K562 (cell line): ENCODE data around the gene SPX. TPM values are rescaled to one million over a fixed set of nuclear protein-coding genes. Genes with fewer than 3 reads are reported as not detected.

Experiments
- CXXC5 ChIP-seq: fragments of 250-450 bp; sonication (Bioruptor Pico); IDR thresholded peaks from 2 replicates; pipeline ENCODE4 v1.8.0; 2022; ENCODE audit warnings: inconsistent platforms, mild to moderate bottlenecking, moderate library complexity
- EGR1 ChIP-seq: fragments of 450-650 bp; conservative IDR thresholded peaks from 2 replicates; pipeline ENCODE4 v1.6.1; 2017; ENCODE audit warnings: mild to moderate bottlenecking
- FOXK2 ChIP-seq, 2 experiments: fragments of 450-650 bp; IDR thresholded peaks in 1 of 2; conservative IDR thresholded peaks in 1 of 2; 2 replicates each; pipeline ENCODE4 v1.6.1; 2016; ENCODE audit warnings: low read depth in 2 of 2, mild to moderate bottlenecking in 1 of 2
- HMG20A ChIP-seq: fragments of 450-650 bp; formaldehyde crosslinking; conservative IDR thresholded peaks from 2 replicates; pipeline ENCODE4 v1.4.0; 2020; ENCODE audit warnings: mild to moderate bottlenecking, mixed read lengths
- KDM5B ChIP-seq: fragments of 200-600 bp; sonication (generic); IDR thresholded peaks from 2 replicates; pipeline ENCODE4 v1.6.1; 2012; ENCODE audit warnings: low read depth, mild to moderate bottlenecking, moderate library complexity, low read length, control low read depth, inconsistent platforms; ENCODE audit not compliant: insufficient replicate concordance
- MEIS2 ChIP-seq: fragments of 450-650 bp; IDR thresholded peaks from 2 replicates; pipeline ENCODE4 v1.6.1; 2014; ENCODE audit warnings: mild to moderate bottlenecking; ENCODE audit not compliant: partially characterized antibody
- NONO ChIP-seq, 2 experiments: fragments of 200-400 bp in 1 of 2; fragments of 450-650 bp in 1 of 2; formaldehyde crosslinking in 1 of 2; IDR thresholded peaks; 2 replicates each; pipeline ENCODE4 v1.6.1; 2017; ENCODE audit warnings: low read depth in 2 of 2, mild to moderate bottlenecking in 2 of 2, moderate library complexity in 2 of 2, low read length in 1 of 2
- PHTF2 ChIP-seq: fragments of 250-450 bp; sonication (Bioruptor Pico); IDR thresholded peaks from 2 replicates; pipeline ENCODE4 v1.5.0; 2021; ENCODE audit warnings: mild to moderate bottlenecking
- RUNX1 ChIP-seq: sonication (generic); IDR thresholded peaks from 2 replicates; pipeline ENCODE4 v1.6.1; 2016; ENCODE audit warnings: antibody characterized with exemption, low read depth
- SAFB2 ChIP-seq: fragments of 200-400 bp; formaldehyde crosslinking; IDR thresholded peaks from 2 replicates; pipeline ENCODE4 v1.6.1; 2018; ENCODE audit warnings: borderline replicate concordance, low read length, low read depth, moderate library complexity; ENCODE audit not compliant: severe bottlenecking
- SP1 ChIP-seq: sonication (generic); formaldehyde crosslinking; IDR thresholded peaks from 2 replicates; pipeline ENCODE4 v1.8.1; 2022; ENCODE audit warnings: mild to moderate bottlenecking, missing genetic modification reagents
- STAG1 ChIP-seq: sonication (generic); formaldehyde crosslinking; IDR thresholded peaks from 2 replicates; pipeline ENCODE4 v1.5.0; 2020; ENCODE audit warnings: missing genetic modification reagents, borderline replicate concordance
- TGIF2 ChIP-seq: sonication (generic); formaldehyde crosslinking; IDR thresholded peaks from 2 replicates; pipeline ENCODE4 v1.8.1; 2022; ENCODE audit warnings: mild to moderate bottlenecking, missing genetic modification reagents, moderate library complexity
- ZFP91 ChIP-seq: sonication (generic); formaldehyde crosslinking; IDR thresholded peaks from 2 replicates; pipeline ENCODE4 v1.8.0; 2022; ENCODE audit warnings: mild to moderate bottlenecking, missing genetic modification reagents
- ZNF518B ChIP-seq: fragments of 250-450 bp; sonication (Bioruptor Pico); IDR thresholded peaks from 2 replicates; pipeline ENCODE4 v1.5.0; 2021; ENCODE audit warnings: mild to moderate bottlenecking, moderate library complexity
- polyA plus RNA-seq, 8 experiments: library from polyadenylated mRNA; depleted of rRNA in 4 of 8; stranded (reverse) in 5 of 8; unstranded in 3 of 8; fragments of >200 nt; fragmentation: Nextera tagmentation in 2 of 8; fragmentation: Illumina TruSeq in 1 of 8; extraction: Ambion mirVana in 2 of 8; extraction: Trizol in 1 of 8; gene quantifications; 2 replicates each; pipeline versions ENCODE4 v1.2.1 to v1.2.3, GENCODE V29; 2011 to 2014; ENCODE audit warnings: inconsistent platforms in 1 of 8, missing spikeins in 1 of 8
- total RNA-seq, 7 experiments: library from RNA; depleted of rRNA in 6 of 7; stranded (reverse); fragments of >200 nt in 6 of 7; fragmentation: Illumina TruSeq in 2 of 7; extraction: Trizol in 2 of 7; gene quantifications; 2 replicates each; pipeline versions ENCODE4 v1.2.1 to v1.2.3, GENCODE V29; 2011 to 2021; ENCODE audit warnings: low replicate concordance in 1 of 7
- TF ChIP-seq, protein P1 (sequence below): sonication (generic); formaldehyde crosslinking; IDR thresholded peaks from 2 replicates; pipeline ENCODE4 v1.8.0; 2022; ENCODE audit warnings: mild to moderate bottlenecking, missing genetic modification reagents
- TF ChIP-seq, protein P2 (sequence below): fragments of 450-650 bp; formaldehyde crosslinking; IDR thresholded peaks from 2 replicates; pipeline ENCODE4 v1.4.0; 2022; ENCODE audit warnings: missing genetic modification characterization
- TF ChIP-seq, protein P3 (sequence below): fragments of 200-800 bp; sonication (Bioruptor generic); IDR thresholded peaks from 2 replicates; pipeline ENCODE4 v1.6.1; 2017; ENCODE audit warnings: missing genetic modification characterization, missing compliant biosample characterization

SPX gene
- total and polyA plus RNA-seq, 9 of the 15 experiments (the other 6 are each of a cell fraction or from before 2014, with no cell fraction given) = 0.06 to 0.40 (median 0.14) TPM

- TF ChIP-seq, protein P1, sequence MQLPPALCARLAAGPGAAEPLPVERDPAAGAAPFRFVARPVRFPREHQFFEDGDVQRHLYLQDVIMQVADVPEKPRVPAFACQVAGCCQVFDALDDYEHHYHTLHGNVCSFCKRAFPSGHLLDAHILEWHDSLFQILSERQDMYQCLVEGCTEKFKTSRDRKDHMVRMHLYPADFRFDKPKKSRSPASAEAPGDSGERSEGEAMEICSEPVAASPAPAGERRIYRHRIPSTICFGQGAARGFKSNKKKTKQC (CRISPR knock-in tag) = no peak
- TF ChIP-seq STAG1 (CRISPR knock-in tag) (no peak), EGR1 (peak; percentile 83), PHTF2 (CRISPR knock-in tag) (no peak), TGIF2 (CRISPR knock-in tag) (no peak), ZFP91 (CRISPR knock-in tag) (no peak), KDM5B (peak; percentile 66), SP1 (CRISPR knock-in tag) (peak; percentile 87), ZNF518B (no peak), SAFB2 (no peak), RUNX1 (no peak), MEIS2 (no peak), NONO (IDR thresholded peaks at IDR 0.05; ENCODE audit: low read depth in 2 of 2, low read length in 1 of 2) (no peak), HMG20A (CRISPR knock-in tag) (no peak), CXXC5 (CRISPR knock-in tag) (peak; percentile 45; the same call in 1 of the 2 replicates), FOXK2 (conservative IDR thresholded peaks at IDR 0.05 in 1 of 2, IDR thresholded peaks at IDR 0.05 in 1 of 2; ENCODE audit: low read depth in 2 of 2) (peak; percentile 96 to 98)
- TF ChIP-seq, protein P2, sequence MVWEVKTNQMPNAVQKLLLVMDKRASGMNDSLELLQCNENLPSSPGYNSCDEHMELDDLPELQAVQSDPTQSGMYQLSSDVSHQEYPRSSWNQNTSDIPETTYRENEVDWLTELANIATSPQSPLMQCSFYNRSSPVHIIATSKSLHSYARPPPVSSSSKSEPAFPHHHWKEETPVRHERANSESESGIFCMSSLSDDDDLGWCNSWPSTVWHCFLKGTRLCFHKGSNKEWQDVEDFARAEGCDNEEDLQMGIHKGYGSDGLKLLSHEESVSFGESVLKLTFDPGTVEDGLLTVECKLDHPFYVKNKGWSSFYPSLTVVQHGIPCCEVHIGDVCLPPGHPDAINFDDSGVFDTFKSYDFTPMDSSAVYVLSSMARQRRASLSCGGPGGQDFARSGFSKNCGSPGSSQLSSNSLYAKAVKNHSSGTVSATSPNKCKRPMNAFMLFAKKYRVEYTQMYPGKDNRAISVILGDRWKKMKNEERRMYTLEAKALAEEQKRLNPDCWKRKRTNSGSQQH (CRISPR knock-in tag) = 0 out of 2 replicates have a peak, but pooled peaks have one; percentile 27
- TF ChIP-seq, protein P3, sequence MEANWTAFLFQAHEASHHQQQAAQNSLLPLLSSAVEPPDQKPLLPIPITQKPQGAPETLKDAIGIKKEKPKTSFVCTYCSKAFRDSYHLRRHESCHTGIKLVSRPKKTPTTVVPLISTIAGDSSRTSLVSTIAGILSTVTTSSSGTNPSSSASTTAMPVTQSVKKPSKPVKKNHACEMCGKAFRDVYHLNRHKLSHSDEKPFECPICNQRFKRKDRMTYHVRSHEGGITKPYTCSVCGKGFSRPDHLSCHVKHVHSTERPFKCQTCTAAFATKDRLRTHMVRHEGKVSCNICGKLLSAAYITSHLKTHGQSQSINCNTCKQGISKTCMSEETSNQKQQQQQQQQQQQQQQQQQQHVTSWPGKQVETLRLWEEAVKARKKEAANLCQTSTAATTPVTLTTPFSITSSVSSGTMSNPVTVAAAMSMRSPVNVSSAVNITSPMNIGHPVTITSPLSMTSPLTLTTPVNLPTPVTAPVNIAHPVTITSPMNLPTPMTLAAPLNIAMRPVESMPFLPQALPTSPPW = no peak
Measured at GRCh38 chr12:21501258-21502163, 24.6 kb upstream of the SPX start, which contains the start of the genes GOLT1B and RECQL (continued).
